HepG2 (cell line): ENCODE results near the gene AGPAT3. TPM values are rescaled to one million over a fixed set of nuclear protein-coding genes. Genes with fewer than 3 reads are reported as not detected.

Experiments
- DMAP1 ChIP-seq: IDR thresholded peaks from 2 replicates; pipeline ENCODE4 v1.6.1; 2016
- ELK4 ChIP-seq: sonication (generic); formaldehyde crosslinking; IDR thresholded peaks from 2 replicates; pipeline ENCODE4 v1.9.0; 2021; ENCODE audit warnings: missing genetic modification reagents, borderline replicate concordance
- KDM4B ChIP-seq: sonication (generic); formaldehyde crosslinking; IDR thresholded peaks from 2 replicates; pipeline ENCODE4 v1.4.0; 2020; ENCODE audit warnings: missing genetic modification reagents
- KLF6 ChIP-seq: IDR thresholded peaks from 2 replicates; pipeline ENCODE4 v1.8.0; 2016; ENCODE audit warnings: missing biosample characterization, missing genetic modification reagents
- MAZ ChIP-seq, 2 experiments: sonication (generic) in 1 of 2; formaldehyde crosslinking in 1 of 2; IDR thresholded peaks; 2 replicates each; pipeline versions ENCODE4 v1.5.0 to v1.6.1; 2012 to 2020; ENCODE audit warnings: low read depth in 2 of 2, mild to moderate bottlenecking in 2 of 2, borderline replicate concordance in 1 of 2, improper control_type of control experiment in 1 of 2, low read length in 1 of 2, missing genetic modification reagents in 1 of 2, moderate library complexity in 1 of 2
- MXI1 ChIP-seq: IDR thresholded peaks from 3 replicates; pipeline ENCODE4 v1.6.1; 2012; ENCODE audit warnings: low read depth, low read length, inconsistent platforms, borderline replicate concordance
- PCBP2 ChIP-seq: fragments of 200-400 bp; formaldehyde crosslinking; optimal IDR thresholded peaks from 2 replicates; pipeline ENCODE3; 2018; ENCODE audit warnings: low read length, low read depth; ENCODE audit not compliant: poor library complexity, severe bottlenecking
- POGK ChIP-seq: sonication (generic); formaldehyde crosslinking; conservative IDR thresholded peaks from 2 replicates; pipeline ENCODE4 v1.8.0; 2022; ENCODE audit warnings: mild to moderate bottlenecking, moderate library complexity, missing genetic modification reagents
- POLR2G ChIP-seq: fragments of 200-400 bp; formaldehyde crosslinking; IDR thresholded peaks from 2 replicates; pipeline ENCODE4 v1.6.1; 2018; ENCODE audit warnings: mild to moderate bottlenecking, low read depth, low read length, moderate library complexity
- ZNF329 ChIP-seq: sonication (generic); formaldehyde crosslinking; IDR thresholded peaks from 2 replicates; pipeline ENCODE4 v1.9.0; 2021; ENCODE audit warnings: low read depth, mild to moderate bottlenecking, missing genetic modification reagents
- ZNF460 ChIP-seq: sonication (generic); formaldehyde crosslinking; IDR thresholded peaks from 2 replicates; pipeline ENCODE4 v1.5.1; 2020; ENCODE audit warnings: missing genetic modification reagents, mild to moderate bottlenecking, borderline replicate concordance
- ZNF563 ChIP-seq: sonication (generic); formaldehyde crosslinking; IDR thresholded peaks from 2 replicates; pipeline ENCODE4 v1.8.0; 2022; ENCODE audit warnings: mild to moderate bottlenecking, moderate library complexity, missing genetic modification reagents
- ZNF577 ChIP-seq: sonication (generic); formaldehyde crosslinking; IDR thresholded peaks from 2 replicates; pipeline ENCODE4 v1.4.0; 2020; ENCODE audit warnings: mild to moderate bottlenecking, low read depth, missing genetic modification reagents, borderline replicate concordance
- ZNF615 ChIP-seq: sonication (generic); formaldehyde crosslinking; IDR thresholded peaks from 2 replicates; pipeline ENCODE4 v1.5.0; 2020; ENCODE audit warnings: mild to moderate bottlenecking, missing genetic modification reagents, borderline replicate concordance
- ZNF644 ChIP-seq: IDR thresholded peaks from 2 replicates; pipeline ENCODE4 v1.6.1; 2016; ENCODE audit warnings: low read depth
- polyA plus RNA-seq, 8 experiments: library from polyadenylated mRNA; depleted of rRNA in 3 of 8; stranded (reverse) in 7 of 8; unstranded in 1 of 8; fragments of >200 nt; fragmentation: Illumina TruSeq in 4 of 8; extraction: Trizol in 4 of 8; gene quantifications; 2 replicates each; pipeline versions ENCODE4 v1.2.1 to v1.2.3, GENCODE V29; 2011 to 2016; ENCODE audit warnings: low read depth in 4 of 8, missing spikeins in 1 of 8, mixed read lengths in 1 of 8; ENCODE audit not compliant: insufficient read depth in 1 of 8
- total RNA-seq, 5 experiments: library from RNA; depleted of rRNA; stranded (reverse); fragments of >200 nt; fragmentation: Illumina TruSeq; extraction: Trizol; gene quantifications; 2 replicates each; pipeline ENCODE4 v1.2.3, GENCODE V29; 2016; ENCODE audit warnings: low read depth in 1 of 5
- TF ChIP-seq, protein P1 (sequence below): sonication (generic); formaldehyde crosslinking; IDR thresholded peaks from 2 replicates; pipeline ENCODE4 v1.9.0; 2021; ENCODE audit warnings: missing genetic modification reagents, mild to moderate bottlenecking, borderline replicate concordance
- TF ChIP-seq, protein P2 (sequence below): sonication (generic); formaldehyde crosslinking; IDR thresholded peaks from 2 replicates; pipeline ENCODE4 v1.8.1; 2023; ENCODE audit warnings: mild to moderate bottlenecking, missing genetic modification reagents
- TF ChIP-seq, protein P3 (sequence below): sonication (generic); formaldehyde crosslinking; IDR thresholded peaks from 2 replicates; pipeline ENCODE4 v1.8.0; 2022; ENCODE audit warnings: missing genetic modification reagents, mild to moderate bottlenecking, moderate library complexity, borderline replicate concordance
- TF ChIP-seq, protein P4 (sequence below): sonication (generic); formaldehyde crosslinking; IDR thresholded peaks from 2 replicates; pipeline ENCODE4 v1.4.0; 2020; ENCODE audit warnings: missing genetic modification reagents, mild to moderate bottlenecking, borderline replicate concordance

The AGPAT3 gene
- total and polyA plus RNA-seq, 2 of the 13 experiments (the other 11 are each of a cell fraction or from before 2014, with no cell fraction given): 32.2 to 54.4 TPM

DNA sequence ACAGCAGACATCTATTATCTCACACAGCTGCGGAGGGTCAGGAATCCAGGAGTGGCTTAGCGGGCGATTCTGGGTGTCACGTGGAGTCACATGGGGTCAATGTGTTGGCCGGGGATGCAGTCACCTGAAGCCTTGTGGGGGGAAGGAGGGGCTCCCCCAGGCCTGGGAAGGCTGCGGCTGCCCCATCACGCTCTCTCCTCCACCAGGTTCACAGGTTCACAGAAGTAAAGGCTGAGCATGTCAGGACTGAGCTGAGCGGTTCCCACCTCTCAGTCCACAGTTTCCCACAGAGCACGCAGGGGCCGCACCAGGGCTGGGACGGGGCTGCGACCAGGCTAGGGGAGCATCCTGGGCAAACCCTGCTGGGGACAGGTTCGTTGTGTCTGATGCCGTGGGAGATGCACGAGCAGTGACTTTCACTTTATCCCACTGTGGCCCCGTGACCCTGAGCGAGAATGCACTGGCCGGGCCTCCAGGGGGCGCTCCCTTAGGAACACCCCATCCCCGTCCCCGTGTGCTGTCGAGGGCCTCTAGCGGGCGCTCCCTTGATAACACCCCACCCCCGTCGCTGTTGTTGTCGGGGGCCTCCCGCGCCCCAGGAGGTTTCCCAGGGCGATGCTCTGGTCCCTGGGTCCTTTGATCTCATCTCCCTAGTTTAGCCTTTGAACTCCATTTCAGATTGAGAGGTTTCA is 73.9 kb downstream of the AGPAT3 start (continued):
- TF ChIP-seq, protein P1, sequence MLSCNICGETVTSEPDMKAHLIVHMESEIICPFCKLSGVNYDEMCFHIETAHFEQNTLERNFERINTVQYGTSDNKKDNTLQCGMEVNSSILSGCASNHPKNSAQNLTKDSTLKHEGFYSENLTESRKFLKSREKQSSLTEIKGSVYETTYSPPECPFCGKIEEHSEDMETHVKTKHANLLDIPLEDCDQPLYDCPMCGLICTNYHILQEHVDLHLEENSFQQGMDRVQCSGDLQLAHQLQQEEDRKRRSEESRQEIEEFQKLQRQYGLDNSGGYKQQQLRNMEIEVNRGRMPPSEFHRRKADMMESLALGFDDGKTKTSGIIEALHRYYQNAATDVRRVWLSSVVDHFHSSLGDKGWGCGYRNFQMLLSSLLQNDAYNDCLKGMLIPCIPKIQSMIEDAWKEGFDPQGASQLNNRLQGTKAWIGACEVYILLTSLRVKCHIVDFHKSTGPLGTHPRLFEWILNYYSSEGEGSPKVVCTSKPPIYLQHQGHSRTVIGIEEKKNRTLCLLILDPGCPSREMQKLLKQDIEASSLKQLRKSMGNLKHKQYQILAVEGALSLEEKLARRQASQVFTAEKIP (CRISPR knock-in tag): no peak
- TF ChIP-seq ZNF615 (CRISPR knock-in tag) (no peak), KDM4B (peak; percentile 65; the same call in 1 of the 2 replicates), POLR2G (no peak), ZNF460 (CRISPR knock-in tag) (no peak), ZNF644 (no peak), PCBP2 (no peak), ELK4 (no peak), ZNF563 (no peak), DMAP1 (CRISPR knock-in tag) (no peak; the same call in 1 of the 2 replicates), POGK (CRISPR knock-in tag) (peak; percentile 53; the same call in 1 of the 2 replicates), KLF6 (CRISPR knock-in tag) (no peak), ZNF577 (CRISPR knock-in tag) (no peak), ZNF329 (CRISPR knock-in tag) (no peak), MAZ (IDR thresholded peaks at IDR 0.05; ENCODE audit: borderline replicate concordance, low read depth, low read length) (peak; percentile 81; the same call in 1 of the 2 replicates), MAZ (CRISPR knock-in tag; IDR thresholded peaks at IDR 0.05; ENCODE audit: low read depth) (peak; percentile 78), MXI1 (peak; percentile 82; the same call in 2 of the 3 replicates)
- TF ChIP-seq, protein P2, sequence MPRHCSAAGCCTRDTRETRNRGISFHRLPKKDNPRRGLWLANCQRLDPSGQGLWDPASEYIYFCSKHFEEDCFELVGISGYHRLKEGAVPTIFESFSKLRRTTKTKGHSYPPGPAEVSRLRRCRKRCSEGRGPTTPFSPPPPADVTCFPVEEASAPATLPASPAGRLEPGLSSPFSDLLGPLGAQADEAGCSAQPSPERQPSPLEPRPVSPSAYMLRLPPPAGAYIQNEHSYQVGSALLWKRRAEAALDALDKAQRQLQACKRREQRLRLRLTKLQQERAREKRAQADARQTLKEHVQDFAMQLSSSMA (CRISPR knock-in tag): no peak
- TF ChIP-seq, protein P3, sequence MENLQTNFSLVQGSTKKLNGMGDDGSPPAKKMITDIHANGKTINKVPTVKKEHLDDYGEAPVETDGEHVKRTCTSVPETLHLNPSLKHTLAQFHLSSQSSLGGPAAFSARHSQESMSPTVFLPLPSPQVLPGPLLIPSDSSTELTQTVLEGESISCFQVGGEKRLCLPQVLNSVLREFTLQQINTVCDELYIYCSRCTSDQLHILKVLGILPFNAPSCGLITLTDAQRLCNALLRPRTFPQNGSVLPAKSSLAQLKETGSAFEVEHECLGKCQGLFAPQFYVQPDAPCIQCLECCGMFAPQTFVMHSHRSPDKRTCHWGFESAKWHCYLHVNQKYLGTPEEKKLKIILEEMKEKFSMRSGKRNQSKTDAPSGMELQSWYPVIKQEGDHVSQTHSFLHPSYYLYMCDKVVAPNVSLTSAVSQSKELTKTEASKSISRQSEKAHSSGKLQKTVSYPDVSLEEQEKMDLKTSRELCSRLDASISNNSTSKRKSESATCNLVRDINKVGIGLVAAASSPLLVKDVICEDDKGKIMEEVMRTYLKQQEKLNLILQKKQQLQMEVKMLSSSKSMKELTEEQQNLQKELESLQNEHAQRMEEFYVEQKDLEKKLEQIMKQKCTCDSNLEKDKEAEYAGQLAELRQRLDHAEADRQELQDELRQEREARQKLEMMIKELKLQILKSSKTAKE (CRISPR knock-in tag): no peak; the same call in 1 of the 2 replicates
- TF ChIP-seq, protein P4, sequence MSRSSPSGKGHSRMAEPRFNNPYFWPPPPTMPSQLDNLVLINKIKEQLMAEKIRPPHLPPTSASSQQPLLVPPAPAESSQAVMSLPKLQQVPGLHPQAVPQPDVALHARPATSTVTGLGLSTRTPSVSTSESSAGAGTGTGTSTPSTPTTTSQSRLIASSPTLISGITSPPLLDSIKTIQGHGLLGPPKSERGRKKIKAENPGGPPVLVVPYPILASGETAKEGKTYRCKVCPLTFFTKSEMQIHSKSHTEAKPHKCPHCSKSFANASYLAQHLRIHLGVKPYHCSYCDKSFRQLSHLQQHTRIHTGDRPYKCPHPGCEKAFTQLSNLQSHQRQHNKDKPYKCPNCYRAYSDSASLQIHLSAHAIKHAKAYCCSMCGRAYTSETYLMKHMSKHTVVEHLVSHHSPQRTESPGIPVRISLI (CRISPR knock-in tag): no peak
